ENCODE data around the gene PRPSAP1.

PRPSAP1 gene

GRCh38 chr17:76356803-76357456 is 3.2 kb upstream of the PRPSAP1 start:
- peak overlapping the region; percentile 44 for H3K27ac Mint-ChIP-seq
- H3K36me3 Mint-ChIP-seq (ENCODE audit: low read depth), result peaks cover 3% of the 10 kb centered on the region
- no peak overlapping the region for H3K4me3 Mint-ChIP-seq
- peaks cover 11% of the 10 kb centered on the region for H3K27me3 Mint-ChIP-seq (ENCODE audit: low read depth, poor library complexity)
- peaks cover 29% of the 10 kb centered on the region for H3K4me1 Mint-ChIP-seq
- TF ChIP-seq, protein P1, sequence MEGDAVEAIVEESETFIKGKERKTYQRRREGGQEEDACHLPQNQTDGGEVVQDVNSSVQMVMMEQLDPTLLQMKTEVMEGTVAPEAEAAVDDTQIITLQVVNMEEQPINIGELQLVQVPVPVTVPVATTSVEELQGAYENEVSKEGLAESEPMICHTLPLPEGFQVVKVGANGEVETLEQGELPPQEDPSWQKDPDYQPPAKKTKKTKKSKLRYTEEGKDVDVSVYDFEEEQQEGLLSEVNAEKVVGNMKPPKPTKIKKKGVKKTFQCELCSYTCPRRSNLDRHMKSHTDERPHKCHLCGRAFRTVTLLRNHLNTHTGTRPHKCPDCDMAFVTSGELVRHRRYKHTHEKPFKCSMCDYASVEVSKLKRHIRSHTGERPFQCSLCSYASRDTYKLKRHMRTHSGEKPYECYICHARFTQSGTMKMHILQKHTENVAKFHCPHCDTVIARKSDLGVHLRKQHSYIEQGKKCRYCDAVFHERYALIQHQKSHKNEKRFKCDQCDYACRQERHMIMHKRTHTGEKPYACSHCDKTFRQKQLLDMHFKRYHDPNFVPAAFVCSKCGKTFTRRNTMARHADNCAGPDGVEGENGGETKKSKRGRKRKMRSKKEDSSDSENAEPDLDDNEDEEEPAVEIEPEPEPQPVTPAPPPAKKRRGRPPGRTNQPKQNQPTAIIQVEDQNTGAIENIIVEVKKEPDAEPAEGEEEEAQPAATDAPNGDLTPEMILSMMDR (IDR thresholded peaks at IDR 0.05), result no peak
- no peak for DNase-seq
- H3K9me3 Mint-ChIP-seq, result no peaks in the 10 kb centered on the region

DNA sequence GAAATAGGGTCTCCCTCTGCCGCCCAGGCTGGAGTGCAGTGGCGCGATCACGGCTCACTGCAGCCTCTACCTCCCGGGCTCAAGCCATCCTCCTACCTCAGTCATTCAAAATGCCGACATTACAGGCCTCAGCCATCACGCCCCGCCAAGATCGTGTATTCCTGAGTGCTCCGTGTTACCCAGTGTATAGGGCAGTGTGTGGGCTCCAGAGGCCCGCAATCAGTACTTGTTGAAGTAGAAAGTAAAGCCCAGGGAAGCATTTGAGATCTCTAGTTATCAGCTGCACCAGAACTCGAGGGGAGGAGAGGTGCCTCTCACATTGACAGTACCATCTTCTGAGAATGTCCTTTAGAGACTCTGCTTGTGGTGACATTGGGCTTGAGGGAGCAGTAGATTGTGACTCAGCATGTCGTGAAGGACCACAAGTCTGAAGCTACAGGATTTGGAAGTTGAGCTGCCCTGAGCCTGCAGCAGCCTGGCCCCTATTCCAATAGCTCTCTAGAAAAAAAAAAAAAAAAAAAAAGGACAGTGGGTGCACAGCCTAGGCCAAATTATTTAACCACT is 1.1 kb upstream of the PRPSAP1 start:
- H3K27ac Mint-ChIP-seq, result no peak overlapping the region
- H3K36me3 Mint-ChIP-seq (ENCODE audit: low read depth), result peaks cover 15% of the 10 kb centered on the region
- peaks cover 29% of the 10 kb centered on the region for H3K4me1 Mint-ChIP-seq
- H3K9me3 Mint-ChIP-seq, result no peaks in the 10 kb centered on the region
- no peak for DNase-seq
- peaks cover 13% of the 10 kb centered on the region for H3K27me3 Mint-ChIP-seq (ENCODE audit: low read depth, poor library complexity)
- TF ChIP-seq, protein P1 (IDR thresholded peaks at IDR 0.05), result no peak
- H3K4me3 Mint-ChIP-seq, result peak overlapping the region; percentile 90

DNA sequence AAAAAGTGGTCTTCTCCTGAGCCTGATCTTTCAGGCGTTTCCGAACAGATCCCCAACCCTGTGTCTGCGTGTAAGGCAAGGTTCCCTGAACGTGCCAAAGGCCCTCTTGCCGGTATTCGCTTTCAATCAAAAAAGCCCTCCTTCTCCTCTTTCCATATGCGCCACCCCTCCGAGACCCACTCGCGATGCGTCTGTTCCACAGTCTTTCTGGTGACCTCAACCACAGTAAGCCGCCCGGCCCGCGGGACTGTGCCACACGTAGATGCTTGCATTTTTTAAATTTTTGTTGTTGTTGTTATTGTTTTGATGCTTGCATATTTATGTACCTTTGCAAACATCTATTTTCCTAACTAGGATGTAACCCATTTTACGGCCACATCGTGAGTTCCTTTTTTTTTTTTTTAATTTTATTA is 607 bp upstream of the PRPSAP1 start:
- Mint-ChIP-seq H3K27me3 (ENCODE audit: low read depth, poor library complexity) (peaks cover 9% of the 10 kb centered on the region), H3K4me1 (peaks cover 29% of the 10 kb centered on the region), H3K9me3 (no peaks in the 10 kb centered on the region), H3K36me3 (ENCODE audit: low read depth) (peaks cover 15% of the 10 kb centered on the region), H3K27ac (peak overlapping the region; percentile 100), H3K4me3 (peak overlapping the region; percentile 90)
- TF ChIP-seq, protein P1 (IDR thresholded peaks at IDR 0.05), result no peak
- DNase-seq, result no peak

DNA sequence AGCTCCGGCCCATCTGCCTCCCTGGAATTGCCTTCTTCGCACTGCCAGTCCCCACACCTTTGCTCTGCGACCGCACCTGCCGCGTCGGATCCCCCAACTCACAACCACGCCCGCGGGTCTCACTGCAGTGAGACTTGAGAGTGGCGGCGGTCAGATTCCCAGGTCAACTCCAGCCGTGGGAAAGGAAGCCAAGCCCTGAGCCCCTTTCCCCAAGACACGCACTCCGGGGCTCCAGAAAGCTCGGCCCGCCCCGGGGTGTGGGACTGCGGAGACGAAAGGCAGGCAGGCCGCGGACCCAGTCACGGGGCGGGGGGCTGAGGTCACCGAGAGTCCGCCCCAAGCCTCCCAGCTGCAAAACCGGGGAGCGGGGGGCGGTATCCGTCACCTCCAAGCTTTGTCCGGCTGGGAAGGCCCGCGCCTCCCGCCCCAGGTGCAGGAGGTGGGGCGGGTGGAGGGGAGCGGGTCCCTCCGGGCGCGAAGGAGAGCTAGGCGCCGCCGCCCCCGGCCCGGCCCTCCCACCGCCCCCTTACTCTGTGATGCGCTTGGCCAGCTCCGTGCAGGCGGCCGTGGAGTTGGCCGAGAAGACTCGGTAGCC is 615 bp downstream of the PRPSAP1 start:
- Mint-ChIP-seq H3K4me1 (peaks cover 29% of the 10 kb centered on the region), H3K9me3 (no peaks in the 10 kb centered on the region), H3K36me3 (ENCODE audit: low read depth) (peaks cover 15% of the 10 kb centered on the region), H3K4me3 (peak overlapping the region; percentile 90), H3K27ac (peak overlapping the region; percentile 37), H3K27me3 (ENCODE audit: low read depth, poor library complexity) (peaks cover 9% of the 10 kb centered on the region)
- TF ChIP-seq, protein P1 (IDR thresholded peaks at IDR 0.05), result no peak
- DNase-seq, result peak; percentile 50

GRCh38 chr17:76351526-76352071 is 2.1 kb downstream of the PRPSAP1 start:
- Mint-ChIP-seq H3K4me1 (peaks cover 34% of the 10 kb centered on the region), H3K27ac (peak overlapping the region; percentile 49), H3K27me3 (ENCODE audit: low read depth, poor library complexity) (peaks cover 9% of the 10 kb centered on the region), H3K36me3 (ENCODE audit: low read depth) (peaks cover 29% of the 10 kb centered on the region), H3K9me3 (no peaks in the 10 kb centered on the region), H3K4me3 (peak overlapping the region; percentile 90)
- TF ChIP-seq, protein P1 (IDR thresholded peaks at IDR 0.05), result no peak
- no peak for DNase-seq
